Activated CD8-positive, alpha-beta T cell treated with anti-CD3 and anti-CD28 coated beads for 36 hours (primary cell): ENCODE results near the gene DCXR. TPM values are rescaled to one million over a fixed set of nuclear protein-coding genes. Genes with fewer than 3 reads are reported as not detected.

Experiments
- ATAC-seq: fragments of 200-7000 bp; cut with Tn5 transposase; one replicate; pipeline ENCODE4 v1.10.0; 2021; ENCODE audit warnings: mild to moderate bottlenecking, moderate library complexity
- CTCF ChIA-PET: fragments of 350-600 bp; sonication (Branson Sonifier 250); formaldehyde crosslinking; loops from one replicate; lab custom pipeline; 2021; ENCODE audit warnings: antibody characterized with exemption; lab: Charles Lee
- POLR2A ChIA-PET: fragments of 350-600 bp; sonication (Branson Sonifier 250); formaldehyde crosslinking; loops from one replicate; lab custom pipeline; 2021; ENCODE audit warnings: antibody characterized with exemption; lab: Charles Lee
- DNase-seq: peaks from one replicate; pipeline ENCODE4 v3.0.0-alpha.2; 2020
- H3K27ac Mint-ChIP-seq: one replicate; pipeline ENCODE4 v1.8.0; 2021; ENCODE audit warnings: mild to moderate bottlenecking, mixed read lengths
- H3K27me3 Mint-ChIP-seq: one replicate; pipeline ENCODE4 v1.8.0; 2021; ENCODE audit warnings: mixed read lengths
- H3K36me3 Mint-ChIP-seq: one replicate; pipeline ENCODE4 v1.8.0; 2021; ENCODE audit warnings: low read depth, mixed read lengths
- H3K4me1 Mint-ChIP-seq: one replicate; pipeline ENCODE4 v1.8.0; 2021; ENCODE audit warnings: low read depth, mixed read lengths
- H3K4me3 Mint-ChIP-seq: one replicate; pipeline ENCODE4 v1.8.0; 2021; ENCODE audit warnings: mild to moderate bottlenecking, moderate library complexity, mixed read lengths
- H3K9me3 Mint-ChIP-seq: one replicate; pipeline ENCODE4 v1.8.0; 2021; ENCODE audit warnings: mixed read lengths
- CTCF ChIP-seq: fragments of 200-600 bp; IDR thresholded peaks from one replicate; pipeline ENCODE4 v1.8.0; 2022; ENCODE audit warnings: antibody characterized with exemption, mild to moderate bottlenecking
- intact Hi-C: fragments of 100-400 bp; cut with micrococcal nuclease; formaldehyde crosslinking; loops from one replicate; pipeline ENCODE4 v1.10.0; 2022
- total RNA-seq, 2 experiments: library from RNA; stranded (reverse); gene quantifications; one replicate each; pipeline ENCODE4 v1.2.3, GENCODE V29; 2021

Gene DCXR
- total RNA-seq, 2 experiments from 2014 or later, result 99.2 to 101 TPM

- ATAC-seq, result no peak
- intact Hi-C loops, result no loop called here
- Mint-ChIP-seq H3K36me3 (peaks cover 14% of the 10 kb centered on the region), H3K27me3 (no peaks in the 10 kb centered on the region), H3K4me1 (no peaks in the 10 kb centered on the region), H3K27ac (no peak overlapping the region), H3K9me3 (no peaks in the 10 kb centered on the region), H3K4me3 (no peak overlapping the region)
- ChIA-PET CTCF (no interaction called here), POLR2A (interaction anchor here (0.8 to 1.1 kb wide), 3 partner anchors 14 to 26 kb away, joined by 3 to 4 read pairs (median 3); partner anchors contain the start of gene DUS1L)
- DNase-seq, result no peak
- no peak for TF ChIP-seq CTCF
Measured at GRCh38 chr17:82083533-82084359, 46.2 kb upstream of the DCXR start.

GRCh38 chr17:82083009-82083408 is 45.5 kb upstream of the DCXR start:
- H3K27me3 Mint-ChIP-seq, result no peaks in the 10 kb centered on the region

GRCh38 chr17:82082456-82082855 is 45.0 kb upstream of the DCXR start:
- ChIA-PET CTCF (no interaction called here), POLR2A (interaction anchor here (1.1 kb wide), 1 partner anchor 17 kb away, joined by 4 read pairs; the partner anchor contains the start of gene DUS1L)
- Mint-ChIP-seq H3K4me1 (no peaks in the 10 kb centered on the region), H3K4me3 (no peak overlapping the region), H3K27me3 (no peaks in the 10 kb centered on the region), H3K9me3 (no peaks in the 10 kb centered on the region), H3K27ac (no peak overlapping the region), H3K36me3 (peaks cover 13% of the 10 kb centered on the region)
- intact Hi-C loops, result no loop called here
- no peak for ATAC-seq
- DNase-seq, result no peak
- TF ChIP-seq CTCF, result no peak

More at GRCh38 chr17:82083009-82083408, 45.5 kb upstream of the DCXR start:
- ChIA-PET POLR2A (interaction anchor here (0.8 to 1.1 kb wide), 2 partner anchors 18 to 27 kb away, joined by 3 to 4 read pairs; partner anchors contain the start of gene DUS1L), CTCF (no interaction called here)
- no peak overlapping the region for H3K27ac Mint-ChIP-seq
- no peaks in the 10 kb centered on the region for H3K4me1 Mint-ChIP-seq
- H3K9me3 Mint-ChIP-seq, result no peaks in the 10 kb centered on the region
- ATAC-seq (no peak), DNase-seq (no peak)
- peaks cover 14% of the 10 kb centered on the region for H3K36me3 Mint-ChIP-seq
- H3K4me3 Mint-ChIP-seq, result no peak overlapping the region
- intact Hi-C loops, result no loop called here
- no peak for TF ChIP-seq CTCF

- ChIA-PET CTCF (no interaction called here), POLR2A (interaction anchor here (1.8 kb wide), 1 partner anchor 29 kb away, joined by 5 read pairs; no protein-coding TSS in a partner anchor)
- no peak for TF ChIP-seq CTCF
- DNase-seq (no peak), ATAC-seq (no peak)
- no peaks in the 10 kb centered on the region for H3K27me3 Mint-ChIP-seq
- no peaks in the 10 kb centered on the region for H3K4me1 Mint-ChIP-seq
- peaks cover 12% of the 10 kb centered on the region for H3K36me3 Mint-ChIP-seq
- H3K4me3 Mint-ChIP-seq, result no peak overlapping the region
- no peak overlapping the region for H3K27ac Mint-ChIP-seq
- intact Hi-C loops, result no loop called here
- no peaks in the 10 kb centered on the region for H3K9me3 Mint-ChIP-seq
Measured at GRCh38 chr17:82081966-82082365, 44.5 kb upstream of the DCXR start.

DNA sequence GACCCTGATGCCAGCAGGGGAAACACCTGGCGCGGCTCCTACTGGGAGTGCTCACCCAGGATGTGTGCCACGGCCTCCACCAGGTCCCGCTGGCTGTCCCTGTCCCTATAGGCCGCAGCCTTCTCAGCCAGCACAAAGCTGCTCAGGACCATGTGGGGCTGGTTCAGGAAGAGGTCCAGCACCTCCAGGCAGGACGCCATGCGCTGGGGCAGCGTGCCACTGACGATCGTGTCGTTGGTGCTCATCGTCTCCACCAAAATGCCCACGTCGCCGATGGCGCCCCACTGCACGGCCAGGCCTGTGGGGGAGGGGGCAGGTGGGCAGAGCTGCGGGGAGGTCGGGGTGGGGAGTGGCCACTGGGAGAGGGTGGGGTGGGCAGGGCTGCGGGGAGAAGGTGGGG is 44.0 kb upstream of the DCXR start:
- intact Hi-C loops, result no loop called here
- ChIA-PET CTCF (no interaction called here), POLR2A (interaction anchor here (1.1 to 3.0 kb wide), 3 partner anchors 8 to 46 kb away, joined by 3 to 18 read pairs (median 5); no protein-coding TSS in a partner anchor)
- Mint-ChIP-seq H3K9me3 (no peaks in the 10 kb centered on the region), H3K4me3 (no peak overlapping the region), H3K27me3 (no peaks in the 10 kb centered on the region), H3K27ac (no peak overlapping the region), H3K36me3 (peaks cover 12% of the 10 kb centered on the region), H3K4me1 (no peaks in the 10 kb centered on the region)
- TF ChIP-seq CTCF, result no peak
- ATAC-seq (no peak), DNase-seq (no peak)
